Hepatic stellate cell (primary cell): ENCODE data around the gene ENDOU.
"Not testable (repeated sequence)": the region's sequence is repeated elsewhere in the genome, so short reads cannot be mapped to it uniquely, and the experiment has no call there.

Experiments used
- DNase-seq: peaks from one replicate; pipeline ENCODE4 v3.0.0; 2011; ENCODE audit warnings: low spot score

Gene ENDOU

GRCh38 chr12:47679785-47680184 is 45.5 kb downstream of the ENDOU start:
- DNase-seq: no peak

DNA sequence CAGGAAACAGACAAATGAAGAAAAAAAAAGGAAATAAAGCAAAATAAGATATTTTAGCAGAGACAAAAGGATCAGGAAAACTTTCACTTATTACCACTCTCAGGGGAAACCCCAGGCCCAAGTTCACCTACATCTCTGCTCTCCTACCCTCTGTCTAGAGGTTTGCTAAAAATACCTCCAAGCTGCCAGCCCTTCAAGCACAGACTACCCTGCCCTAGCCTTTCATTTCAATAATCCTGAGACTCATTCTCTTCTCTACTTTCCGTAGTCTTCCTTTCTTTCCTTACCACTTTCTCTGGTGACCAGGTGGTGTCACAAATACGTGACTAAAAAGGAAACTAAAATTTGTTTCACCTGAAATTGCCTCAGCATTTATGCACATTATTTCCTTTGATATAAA is 53.2 kb downstream of the ENDOU start:
- DNase-seq: no peak

DNA sequence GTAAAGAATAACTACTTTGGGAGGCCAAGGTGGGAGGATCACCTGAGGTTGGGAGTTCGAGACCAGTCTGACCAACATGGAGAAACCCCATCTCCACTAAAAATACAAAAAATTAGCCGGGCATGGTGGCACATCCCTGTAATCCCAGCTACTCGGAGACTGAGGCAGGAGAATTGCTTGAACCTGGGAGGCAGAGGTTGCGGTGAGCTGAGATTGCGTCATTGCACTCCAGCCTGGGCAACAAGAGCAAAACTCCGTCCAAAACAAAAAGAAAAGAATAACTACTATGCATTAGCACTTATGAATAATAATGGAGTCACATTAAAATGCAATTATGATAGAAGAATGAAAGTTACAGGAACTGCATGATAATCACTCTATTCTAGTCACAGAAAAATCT is 57.4 kb downstream of the ENDOU start:
- DNase-seq: not testable (repeated sequence)
